Prostate gland (tissue), 2 donors: ENCODE results near the gene CYYR1.

Experiments used
- CTCF ChIP-seq, 4 experiments: fragments of 200-600 bp in 2 of 4; fragments of 450-650 bp in 2 of 4; sonication (generic) in 2 of 4; IDR thresholded peaks; 1 replicate in 3 of 4; 2 replicates in 1 of 4; pipeline ENCODE4 v1.5.1; 2016 to 2019; ENCODE audit warnings: antibody characterized with exemption in 4 of 4, mild to moderate bottlenecking in 2 of 4, moderate library complexity in 2 of 4
- POLR2A ChIP-seq: fragments of 450-650 bp; IDR thresholded peaks from one replicate; pipeline ENCODE4 v1.6.1; 2016; ENCODE audit warnings: antibody characterized with exemption, mild to moderate bottlenecking
- POLR2AphosphoS5 ChIP-seq: sonication (generic); formaldehyde crosslinking; IDR thresholded peaks from one replicate; pipeline ENCODE4 v1.6.1; 2017; ENCODE audit warnings: antibody characterized with exemption

- TF ChIP-seq CTCF (IDR thresholded peaks at IDR 0.05): no peak
- TF ChIP-seq POLR2A: no peak
- TF ChIP-seq POLR2AphosphoS5: no peak
These were observed 38.6 kb downstream of the CYYR1 start for GRCh38 chr21:26534517-26534916.
